Dermis blood vessel endothelial cell (primary cell): ENCODE results near the gene WDR27. TPM values are rescaled to one million over a fixed set of nuclear protein-coding genes. Genes with fewer than 3 reads are reported as not detected.
"Not testable (repeated sequence)": the region's sequence is repeated elsewhere in the genome, so short reads cannot be mapped to it uniquely, and the experiment has no call there.

Experiments
- DNase-seq: peaks from one replicate; pipeline ENCODE4 v3.0.0; 2010
- total RNA-seq: library from RNA; depleted of rRNA; stranded (reverse); fragments of >200 nt; gene quantifications from 2 replicates; pipeline ENCODE4 v1.2.3, GENCODE V29; 2014

Gene WDR27
- total RNA-seq, 1 donor from 2014 or later = 39.5 TPM

GRCh38 chr6:169638915-169639314 lies 62.9 kb downstream of the WDR27 start:
- DNase-seq = no peak

GRCh38 chr6:169638388-169638787 lies 63.4 kb downstream of the WDR27 start:
- no peak for DNase-seq

- DNase-seq = no peak
Measured at GRCh38 chr6:169635345-169635744, 66.5 kb downstream of the WDR27 start.

GRCh38 chr6:169632841-169633240 lies 69.0 kb downstream of the WDR27 start:
- DNase-seq = no peak

- no peak for DNase-seq
Measured at GRCh38 chr6:169629256-169629655, 72.6 kb downstream of the WDR27 start.

DNA sequence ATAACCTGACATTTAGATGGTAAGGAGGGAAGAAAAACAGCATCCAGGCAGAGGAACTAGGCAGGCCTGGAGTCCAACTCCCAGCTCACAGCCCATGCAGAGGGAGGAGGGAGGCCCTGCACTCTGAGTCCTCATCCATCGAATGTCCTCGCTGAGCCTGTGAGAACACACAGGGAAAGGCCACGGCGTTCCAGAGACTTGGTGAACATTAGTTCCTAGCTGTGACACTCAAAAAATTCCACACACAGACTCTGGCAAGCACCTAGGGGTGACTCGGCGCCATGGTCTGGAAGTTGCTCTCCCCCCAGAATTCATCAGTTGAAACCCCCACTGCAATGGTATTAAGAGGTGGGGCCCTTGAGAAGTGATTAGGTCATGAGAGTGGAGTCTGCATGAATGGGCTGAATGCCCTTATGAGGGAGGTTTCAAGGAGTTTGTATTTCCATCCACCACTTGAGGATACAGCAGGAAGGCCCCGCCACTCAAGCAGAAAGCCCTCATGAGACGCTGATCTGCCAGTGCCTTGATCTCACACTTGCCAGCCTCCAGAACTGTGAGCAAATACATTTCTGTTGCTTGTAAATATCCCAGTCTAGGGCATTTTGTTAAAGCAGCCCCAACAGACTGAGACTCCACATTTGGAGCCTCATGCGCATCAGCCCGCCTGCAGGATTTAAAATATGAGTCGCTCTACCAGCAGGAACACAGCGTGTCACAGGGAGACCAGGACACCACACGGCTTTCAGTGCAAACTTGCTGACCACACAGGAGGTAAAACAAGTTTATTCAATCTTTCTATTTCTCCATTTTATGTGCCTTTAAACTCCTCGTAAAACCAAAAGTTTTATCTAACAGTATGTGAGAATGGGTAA lies 73.9 kb downstream of the WDR27 start:
- no peak for DNase-seq

DNA sequence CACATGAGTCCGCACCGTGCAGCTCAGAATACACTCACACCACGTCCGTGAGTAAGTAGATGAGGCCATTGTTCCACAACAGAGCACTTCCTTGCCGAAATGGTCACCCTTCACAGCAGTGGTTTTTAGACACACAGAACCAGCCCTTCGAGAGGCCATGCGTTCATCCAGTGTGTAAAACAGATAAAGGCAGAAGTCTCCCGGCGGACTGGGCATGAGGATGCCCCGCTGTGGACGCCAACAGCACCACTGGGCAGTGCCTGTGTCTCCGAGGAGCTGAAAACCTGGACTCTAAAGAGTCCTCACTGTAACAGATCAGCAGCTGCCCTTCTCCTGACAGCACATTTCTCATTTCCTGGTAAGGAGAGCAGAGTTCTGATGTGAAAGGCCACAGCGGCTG lies 75.2 kb downstream of the WDR27 start:
- DNase-seq = no peak

- no peak for DNase-seq
Measured at GRCh38 chr6:169626169-169626568, 75.7 kb downstream of the WDR27 start.

DNA sequence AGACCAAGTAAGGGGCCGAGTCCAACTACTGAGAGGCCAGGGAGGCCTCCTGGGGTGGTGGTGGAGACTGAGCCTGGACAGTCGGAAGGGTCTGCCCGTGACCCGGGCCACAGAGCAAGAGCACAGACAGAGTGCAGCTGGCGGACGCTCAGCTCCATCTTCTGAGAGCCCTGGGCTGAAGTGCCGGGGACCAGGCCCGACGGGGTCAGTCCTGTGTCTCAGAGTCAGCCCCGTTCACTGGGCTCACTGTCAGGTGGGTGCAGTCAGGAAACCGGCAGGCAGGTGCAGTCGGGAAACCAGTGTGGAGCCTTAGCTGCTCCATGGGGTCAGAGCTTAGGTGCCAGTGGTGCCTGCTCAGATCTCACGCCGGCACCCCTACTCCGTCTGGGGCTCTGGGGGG lies 76.5 kb downstream of the WDR27 start:
- no peak for DNase-seq

GRCh38 chr6:169624785-169625184 lies 77.0 kb downstream of the WDR27 start:
- DNase-seq = no peak

GRCh38 chr6:169623975-169624374 lies 77.9 kb downstream of the WDR27 start:
- no peak for DNase-seq

DNA sequence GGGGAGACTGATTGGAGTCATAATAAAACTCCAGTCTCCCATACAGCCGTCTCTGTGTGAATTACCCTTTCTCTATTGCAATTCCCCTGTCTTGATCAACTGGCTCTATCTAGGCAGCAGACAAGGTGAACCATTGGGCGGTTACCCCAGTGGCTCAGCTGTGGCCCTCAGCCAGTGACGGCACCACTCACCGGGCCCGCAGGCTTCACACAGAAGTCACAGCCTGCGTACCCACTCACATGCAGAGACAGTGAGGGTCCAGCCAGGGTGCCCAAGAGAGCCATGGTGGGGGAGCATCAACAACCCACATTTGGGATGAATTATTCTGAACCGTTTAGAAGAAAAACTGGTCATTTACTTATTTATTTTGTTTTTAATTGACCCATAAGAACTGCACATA lies 78.5 kb downstream of the WDR27 start:
- DNase-seq = no peak

DNA sequence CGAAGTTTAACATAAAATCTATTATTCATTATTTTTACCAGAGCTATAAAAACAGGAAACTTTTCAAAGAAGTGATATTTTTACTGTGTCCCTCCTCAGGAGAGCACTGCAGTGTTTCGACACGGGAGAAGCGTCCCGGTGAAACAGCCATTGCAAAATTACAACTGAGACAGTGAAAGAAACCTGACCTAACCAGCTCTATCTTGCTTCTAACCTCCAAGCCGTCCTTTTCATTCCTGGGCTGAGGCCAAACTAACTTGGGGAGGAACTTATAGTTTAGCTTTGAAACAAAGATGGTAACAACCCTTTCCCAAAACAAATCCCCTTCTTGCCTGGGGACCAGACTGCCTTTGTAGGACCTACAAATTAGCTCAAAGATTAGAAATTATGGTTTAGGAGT lies 79.2 kb downstream of the WDR27 start:
- DNase-seq = no peak

DNA sequence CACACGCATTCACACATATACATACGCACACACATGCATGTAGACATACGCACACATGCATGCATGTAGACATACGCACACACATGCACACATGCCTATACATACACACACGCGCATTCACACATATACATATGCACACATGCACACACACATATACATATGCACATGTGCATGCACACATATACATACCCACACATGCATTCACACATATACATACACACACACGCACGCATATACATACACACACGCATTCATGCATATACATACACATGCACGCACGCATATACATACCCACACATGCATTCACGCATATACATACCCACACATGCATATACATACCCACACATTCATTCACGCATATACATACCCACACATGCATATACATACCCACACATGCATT lies 80.5 kb downstream of the WDR27 start:
- DNase-seq = no peak

DNA sequence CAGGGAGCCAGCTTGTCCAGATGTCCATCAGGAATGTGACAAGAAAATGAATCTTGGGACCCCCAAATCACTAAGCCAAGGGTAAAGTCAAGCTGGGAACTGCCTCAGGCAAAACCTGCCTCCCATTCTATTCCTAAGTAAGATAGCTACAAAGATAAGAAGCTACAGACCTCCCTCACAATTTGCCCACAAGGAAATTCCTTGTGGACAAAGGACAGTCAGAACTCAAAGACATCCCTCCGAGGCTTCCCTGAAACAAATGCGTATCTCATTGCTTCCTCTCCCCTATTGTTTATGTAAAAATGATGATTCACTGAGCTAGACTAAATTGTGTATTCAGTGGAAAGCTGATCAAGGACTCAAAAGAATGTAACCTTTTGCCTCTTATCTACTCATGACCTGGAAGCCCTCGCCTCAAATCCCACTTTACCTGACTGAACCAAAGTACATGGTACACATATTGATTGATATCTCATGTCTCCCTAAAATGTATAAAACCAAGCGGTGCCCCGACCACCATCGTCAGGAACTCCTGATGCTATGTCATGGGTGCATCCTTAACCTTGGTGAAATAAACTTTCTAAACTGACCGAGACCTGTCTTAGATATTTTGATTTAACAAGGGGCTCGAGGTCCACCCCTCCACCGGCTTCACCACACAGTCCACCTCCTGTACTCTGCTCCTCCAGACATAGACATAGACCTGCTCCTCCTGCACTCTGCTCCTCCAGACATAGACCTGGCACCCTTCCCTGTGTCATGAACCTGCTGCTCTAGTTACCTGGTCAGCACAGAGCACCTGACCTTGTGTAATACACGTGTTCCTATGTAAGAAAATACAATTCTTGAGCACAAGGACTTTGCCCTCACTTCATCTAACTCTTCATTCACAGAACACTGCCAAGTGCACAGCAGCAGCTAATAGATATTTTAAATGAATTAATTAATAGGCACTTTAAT lies 81.4 kb downstream of the WDR27 start:
- DNase-seq = peak; percentile 35

GRCh38 chr6:169619650-169620049 lies 82.2 kb downstream of the WDR27 start:
- no peak for DNase-seq

- no peak for DNase-seq
Measured at GRCh38 chr6:169618526-169619490, 83.0 kb downstream of the WDR27 start.

GRCh38 chr6:169617562-169617961 lies 84.3 kb downstream of the WDR27 start:
- DNase-seq = no peak

- DNase-seq = not testable (repeated sequence)
Measured at GRCh38 chr6:169608609-169609008, 93.2 kb downstream of the WDR27 start.

DNA sequence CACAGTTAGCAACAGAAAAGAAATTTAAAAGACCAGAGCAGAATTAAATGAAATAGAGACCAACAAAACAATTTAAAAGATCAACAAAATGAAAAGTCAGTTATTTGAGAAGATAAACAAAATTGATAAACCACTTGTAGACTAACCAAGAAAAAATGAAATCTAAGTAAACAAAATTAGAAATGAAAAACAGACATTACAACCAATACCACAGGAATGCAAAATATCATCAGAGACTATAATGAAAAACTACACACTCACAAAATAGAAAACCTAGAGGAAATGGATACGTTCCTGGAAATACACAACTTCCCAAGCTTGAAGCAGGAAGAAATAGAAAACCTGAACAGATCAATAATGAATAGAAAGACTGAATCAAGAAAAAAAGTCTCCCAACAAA lies 97.8 kb downstream of the WDR27 start:
- DNase-seq = no peak

DNA sequence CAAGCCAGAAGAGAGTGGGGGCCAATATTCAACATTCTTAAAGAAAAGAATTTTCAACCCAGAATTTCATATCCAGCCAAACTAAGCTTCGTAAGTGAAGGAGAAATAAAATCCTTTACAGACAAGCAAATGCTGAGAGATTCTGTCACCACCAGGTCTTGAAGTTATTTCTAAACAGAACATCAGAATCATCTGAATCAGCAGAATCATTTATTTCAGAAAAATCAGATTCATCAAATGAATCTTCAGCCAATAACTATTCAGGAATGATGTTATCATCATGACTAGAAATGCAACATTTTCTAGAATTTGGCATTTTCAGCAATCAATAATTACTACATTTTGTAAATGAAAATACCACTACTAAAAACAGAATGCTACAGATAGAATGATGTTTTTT lies 100.7 kb downstream of the WDR27 start:
- DNase-seq = not testable (repeated sequence)

- no peak for DNase-seq
Measured at GRCh38 chr6:169592558-169592957, 109.3 kb downstream of the WDR27 start.
